DND-41 (cell line): ENCODE measurements around the gene AARSD1.
"Not testable (repeated sequence)": the region's sequence is repeated elsewhere in the genome, so short reads cannot be mapped to it uniquely, and the experiment has no call there.

Experiments used
- ATAC-seq: fragments of 200-7000 bp; cut with Tn5 transposase; 3 replicates; pipeline ENCODE4 v1.9.1; 2021; ENCODE audit warnings: low read depth; ENCODE audit not compliant: insufficient read depth
- DNase-seq: peaks from one replicate; pipeline ENCODE4 v3.0.0-alpha.2; 2020
- H2AFZ ChIP-seq: 2 replicates; pipeline ENCODE4 v1.6.0; 2012; ENCODE audit warnings: low read depth, low read length
- H3K27ac ChIP-seq: 2 replicates; pipeline ENCODE4 v1.5.1; 2012; ENCODE audit warnings: low read length, inconsistent platforms
- H3K27me3 ChIP-seq: fragments of 200-600 bp; sonication (generic); 2 replicates; pipeline ENCODE4 v1.6.0; 2012; ENCODE audit warnings: low read length, mild to moderate bottlenecking, inconsistent platforms; ENCODE audit not compliant: insufficient read depth, poor library complexity
- H3K36me3 ChIP-seq: 2 replicates; pipeline ENCODE4 v1.5.1; 2012; ENCODE audit warnings: low read length, inconsistent platforms; ENCODE audit not compliant: insufficient read depth
- H3K4me1 ChIP-seq: 2 replicates; pipeline ENCODE4 v1.5.1; 2012; ENCODE audit warnings: mild to moderate bottlenecking, low read length; ENCODE audit not compliant: insufficient read depth
- H3K4me2 ChIP-seq: 2 replicates; pipeline ENCODE4 v1.6.0; 2012; ENCODE audit warnings: mild to moderate bottlenecking, moderate library complexity, low read length, inconsistent platforms; ENCODE audit not compliant: insufficient read depth
- H3K4me3 ChIP-seq, 2 experiments: fragments of 200-600 bp in 1 of 2; shearing (Covaris generic) in 1 of 2; 2 replicates each; pipeline ENCODE4 v1.5.1; 2012 to 2016; ENCODE audit warnings: inconsistent platforms in 2 of 2, low read length in 2 of 2, mild to moderate bottlenecking in 2 of 2, low read depth in 1 of 2, moderate library complexity in 1 of 2
- H3K79me2 ChIP-seq: 2 replicates; pipeline ENCODE4 v1.6.0; 2012; ENCODE audit warnings: low read length, inconsistent platforms; ENCODE audit not compliant: insufficient read depth
- H3K9ac ChIP-seq: 2 replicates; pipeline ENCODE4 v1.6.0; 2012; ENCODE audit warnings: low read depth, mild to moderate bottlenecking, inconsistent platforms, low read length, moderate library complexity
- H3K9me3 ChIP-seq: 2 replicates; pipeline ENCODE4 v1.5.1; 2012; ENCODE audit warnings: low read length, moderate library complexity, mild to moderate bottlenecking, inconsistent platforms; ENCODE audit not compliant: insufficient read depth, severe bottlenecking
- H4K20me1 ChIP-seq: 2 replicates; pipeline ENCODE4 v1.6.0; 2012; ENCODE audit warnings: low read length; ENCODE audit not compliant: insufficient read depth
- EZH2 ChIP-seq: IDR thresholded peaks from 3 replicates; pipeline ENCODE4 v1.6.1; 2012; ENCODE audit warnings: borderline replicate concordance, low read depth, mild to moderate bottlenecking, moderate library complexity, low read length, inconsistent platforms; ENCODE audit not compliant: severe bottlenecking
- TF ChIP-seq, protein P1 (sequence below): IDR thresholded peaks from 2 replicates; pipeline ENCODE4 v1.5.1; 2012; ENCODE audit warnings: borderline replicate concordance, low read length, moderate library complexity, mild to moderate bottlenecking; ENCODE audit not compliant: poor library complexity, severe bottlenecking; ENCODE audit errors: extremely low read depth

AARSD1 gene

DNA sequence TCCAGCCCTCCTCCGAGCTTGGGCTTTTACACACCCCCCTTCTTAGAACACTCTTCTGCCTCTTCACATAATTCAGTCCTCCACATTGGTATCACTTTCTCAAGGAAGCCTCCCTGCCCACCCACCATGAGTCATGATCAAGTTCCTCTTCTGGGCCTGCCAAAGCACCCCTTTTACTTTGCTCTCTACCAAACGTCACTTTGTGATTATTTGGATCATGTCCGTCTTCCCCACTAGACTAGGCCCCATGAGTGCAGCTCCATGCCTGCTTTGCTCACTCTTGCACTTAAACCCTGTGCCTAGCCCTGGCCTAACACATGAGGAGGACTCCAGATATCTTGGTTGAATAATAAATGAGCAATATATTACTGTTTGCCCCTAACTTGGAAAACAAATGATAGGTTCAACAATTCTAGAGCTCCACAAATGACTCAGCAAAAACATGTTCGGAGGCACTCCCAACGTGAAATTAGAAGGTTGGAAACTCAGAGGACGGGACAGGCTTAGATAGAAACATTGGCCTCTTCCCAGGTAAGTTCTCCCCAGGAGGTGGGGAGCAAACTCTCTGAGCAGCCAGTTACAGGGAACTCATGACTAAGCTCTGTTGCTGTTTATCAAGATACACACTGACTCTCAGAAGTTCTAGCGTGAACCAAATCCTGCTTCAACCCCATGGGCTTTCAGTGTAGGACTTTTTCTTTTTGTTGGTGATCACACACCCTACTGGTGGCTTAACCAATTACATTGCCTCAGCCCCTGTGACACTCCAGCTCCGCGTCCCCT, 35.3 kb downstream of the AARSD1 start:
- TF ChIP-seq, protein P1, sequence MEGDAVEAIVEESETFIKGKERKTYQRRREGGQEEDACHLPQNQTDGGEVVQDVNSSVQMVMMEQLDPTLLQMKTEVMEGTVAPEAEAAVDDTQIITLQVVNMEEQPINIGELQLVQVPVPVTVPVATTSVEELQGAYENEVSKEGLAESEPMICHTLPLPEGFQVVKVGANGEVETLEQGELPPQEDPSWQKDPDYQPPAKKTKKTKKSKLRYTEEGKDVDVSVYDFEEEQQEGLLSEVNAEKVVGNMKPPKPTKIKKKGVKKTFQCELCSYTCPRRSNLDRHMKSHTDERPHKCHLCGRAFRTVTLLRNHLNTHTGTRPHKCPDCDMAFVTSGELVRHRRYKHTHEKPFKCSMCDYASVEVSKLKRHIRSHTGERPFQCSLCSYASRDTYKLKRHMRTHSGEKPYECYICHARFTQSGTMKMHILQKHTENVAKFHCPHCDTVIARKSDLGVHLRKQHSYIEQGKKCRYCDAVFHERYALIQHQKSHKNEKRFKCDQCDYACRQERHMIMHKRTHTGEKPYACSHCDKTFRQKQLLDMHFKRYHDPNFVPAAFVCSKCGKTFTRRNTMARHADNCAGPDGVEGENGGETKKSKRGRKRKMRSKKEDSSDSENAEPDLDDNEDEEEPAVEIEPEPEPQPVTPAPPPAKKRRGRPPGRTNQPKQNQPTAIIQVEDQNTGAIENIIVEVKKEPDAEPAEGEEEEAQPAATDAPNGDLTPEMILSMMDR, result peak; percentile 53
- no peak for TF ChIP-seq EZH2
- ATAC-seq (peak; percentile 73), DNase-seq (peak; percentile 19)
- Histone ChIP-seq H3K9ac (no peak overlapping the region), H3K4me3 (no peak overlapping the region), H3K9me3 (no peaks in the 10 kb centered on the region), H3K36me3 (no peaks in the 10 kb centered on the region), H4K20me1 (no peaks in the 10 kb centered on the region), H3K4me2 (no peak overlapping the region), H3K27me3 (peaks cover 3% of the 10 kb centered on the region), H3K27ac (no peak overlapping the region), H3K79me2 (no peaks in the 10 kb centered on the region), H3K4me1 (no peaks in the 10 kb centered on the region), H2AFZ (peak overlapping the region; percentile 48; the same call in 1 of the 2 replicates)

- Histone ChIP-seq H3K4me2 (no peak overlapping the region), H3K4me1 (no peaks in the 10 kb centered on the region), H3K36me3 (no peaks in the 10 kb centered on the region), H3K79me2 (no peaks in the 10 kb centered on the region), H2AFZ (no peak overlapping the region), H3K9ac (no peak overlapping the region), H3K9me3 (no peaks in the 10 kb centered on the region), H3K27me3 (peaks cover 6% of the 10 kb centered on the region), H3K4me3 (no peak overlapping the region), H3K27ac (no peak overlapping the region), H4K20me1 (no peaks in the 10 kb centered on the region)
- DNase-seq, result no peak
- ATAC-seq, result no peak
- TF ChIP-seq, protein P1, result no peak
- no peak for TF ChIP-seq EZH2
These were observed 39.4 kb downstream of the AARSD1 start for GRCh38 chr17:42924891-42925290.

- not testable (repeated sequence) for H3K9ac ChIP-seq, DNase-seq, H2AFZ ChIP-seq, H4K20me1 ChIP-seq, H3K27ac ChIP-seq, ATAC-seq, H3K4me1 ChIP-seq, H3K4me2 ChIP-seq, H3K36me3 ChIP-seq, H3K27me3 ChIP-seq, H3K9me3 ChIP-seq, H3K4me3 ChIP-seq, H3K79me2 ChIP-seq
These were observed 40.8 kb downstream of the AARSD1 start for GRCh38 chr17:42923472-42923871.

GRCh38 chr17:42922294-42922693, 42.0 kb downstream of the AARSD1 start:
- H3K27ac ChIP-seq, result no peak overlapping the region
- TF ChIP-seq EZH2, result no peak
- TF ChIP-seq, protein P1, result no peak
- no peak overlapping the region for H3K4me2 ChIP-seq
- H3K79me2 ChIP-seq, result no peaks in the 10 kb centered on the region
- H3K27me3 ChIP-seq, result peaks cover 6% of the 10 kb centered on the region
- H3K36me3 ChIP-seq, result no peaks in the 10 kb centered on the region
- no peaks in the 10 kb centered on the region for H4K20me1 ChIP-seq
- H3K9me3 ChIP-seq, result no peaks in the 10 kb centered on the region
- H3K4me3 ChIP-seq, result no peak overlapping the region
- no peak overlapping the region for H3K9ac ChIP-seq
- DNase-seq (no peak), ATAC-seq (no peak)
- no peak overlapping the region for H2AFZ ChIP-seq
- no peaks in the 10 kb centered on the region for H3K4me1 ChIP-seq
